ENCODE results near the gene AGPAT1. TPM values are rescaled to one million over a fixed set of nuclear protein-coding genes. Genes with fewer than 3 reads are reported as not detected.

AGPAT1 gene
- total and polyA plus RNA-seq, 10 of the 15 experiments (the other 5 are each of a cell fraction or from before 2014, with no cell fraction given) = 13.9 to 39.5 (median 24.7) TPM

DNA sequence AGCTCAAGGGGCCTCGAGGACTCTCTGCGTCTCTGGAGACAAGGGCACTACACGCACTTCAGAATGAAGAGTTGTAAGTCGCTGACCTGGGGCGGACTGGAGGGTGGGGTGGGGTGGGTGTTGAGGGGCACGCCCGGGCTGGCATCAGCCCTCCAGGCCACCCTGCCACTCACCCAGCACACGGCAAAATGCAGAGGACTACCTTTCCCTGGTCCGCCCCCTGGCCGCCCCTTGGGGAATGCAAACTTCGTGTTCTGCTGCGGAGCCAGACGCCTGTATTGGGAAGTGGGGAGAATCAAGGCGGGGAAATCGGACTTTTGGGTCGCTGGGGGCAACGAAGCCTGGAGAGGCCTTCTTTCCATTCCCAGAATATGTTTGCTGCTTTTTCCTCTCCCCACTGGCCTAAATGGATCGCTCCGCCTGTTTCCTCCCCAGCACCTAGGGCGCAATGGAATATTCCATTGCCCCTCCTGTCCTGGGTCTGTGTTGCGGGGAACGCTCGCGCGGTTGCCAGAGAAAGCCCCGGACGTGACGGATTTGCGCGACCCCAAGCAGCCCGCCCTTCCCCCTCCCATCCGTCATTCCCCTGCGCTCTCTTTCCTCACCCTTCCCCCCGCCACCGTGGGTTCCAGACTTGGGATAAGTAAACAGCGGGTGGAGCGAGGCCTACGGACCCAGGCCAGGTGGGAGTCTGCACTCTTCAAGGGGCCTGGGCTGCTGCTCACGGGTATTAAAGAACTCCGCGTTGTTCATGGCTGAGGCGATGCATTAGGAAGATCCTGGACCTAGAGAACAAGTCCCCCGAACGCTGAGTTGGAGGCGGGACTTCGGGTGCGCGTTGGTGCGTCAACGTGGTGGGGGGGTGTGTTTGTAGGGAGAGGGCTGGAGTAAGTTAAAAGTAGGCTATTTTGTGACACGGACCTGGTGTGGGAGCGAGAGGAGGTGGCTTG, 22.0 kb downstream of the AGPAT1 start, which contains the start of gene PPT2:
Gene PPT2, plus strand, starts transcription at position 578 of the 950 bp plus-strand sequence. CDS start 454 bp downstream, outside the sequence.
- H3K4me3 ChIP-seq = peak within 1 kb of the TSS; percentile 94
- peaks cover 0 to 8% of the 10 kb centered on the region in 2 experiments for H3K27me3 ChIP-seq (replicated peaks in 1 of 2; ENCODE audit: control insufficient read depth in 2 of 2, insufficient read depth in 2 of 2, low read length in 1 of 2)
- peak within 1 kb of the TSS; percentile 11; the same call in 1 of the 2 replicates for H3K27ac ChIP-seq (ENCODE audit: control insufficient read depth, insufficient read depth)
- ChIA-PET CTCF (interaction anchor here (1.0 to 1.2 kb wide), 4 partner anchors 8 to 42 kb away, joined by 4 to 7 read pairs (median 6); partner anchors contain the start of gene FKBPL), POLR2A (interaction anchor here (0.7 to 1.0 kb wide), 2 partner anchors 25 to 183 kb away, joined by 3 to 7 read pairs; partner anchors contain the start of gene ATF6B), SMC1A (ENCODE audit: uncharacterized antibody, unreplicated experiment) (interaction anchor here (1.0 to 1.1 kb wide), 2 partner anchors 35 to 42 kb away, joined by 4 to 5 read pairs; no protein-coding TSS in a partner anchor), RAD21 (ENCODE audit: unreplicated experiment) (interaction anchor here (1.0 to 1.3 kb wide), 2 partner anchors 35 to 42 kb away, joined by 4 to 5 read pairs; no protein-coding TSS in a partner anchor)
- BruUV-seq (replicated peaks) = TSS peak; percentile 87
- peak within 1 kb of the TSS; percentile 85 for H3K4me2 ChIP-seq (ENCODE audit: control insufficient read depth, insufficient read depth)
- no peaks in the 10 kb centered on the region; a peak in 2 of 4 replicates for H3K36me3 ChIP-seq (ENCODE audit: control insufficient read depth in 2 of 2, insufficient read depth in 2 of 2, low read length in 1 of 2)
- ATAC-seq (peak; percentile 79), FAIRE-seq (peak; percentile 27), DNase-seq (ENCODE audit: low read depth, low spot score) (no peak)
- H3K9me3 ChIP-seq (replicated peaks; ENCODE audit: control insufficient read depth, insufficient read depth, low read length) = no peaks in the 10 kb centered on the region; the same call in 2 of the 3 replicates
- H3K4me1 ChIP-seq (ENCODE audit: control insufficient read depth, insufficient read depth, low read length) = peaks cover 3% of the 10 kb centered on the region; the same call in 1 of the 2 replicates
- no peaks in the 10 kb centered on the region for H3K79me2 ChIP-seq (ENCODE audit: control insufficient read depth, insufficient read depth, low read length)
- in situ Hi-C loops (cut with MboI) (no loop called here), intact Hi-C loops (cut with micrococcal nuclease; ENCODE audit: unreplicated experiment) (loop anchor here (2.0 to 10.0 kb wide), 3 partner anchors 35 to 109 kb away; no protein-coding TSS in a partner anchor)
- H2AFZ ChIP-seq (ENCODE audit: control insufficient read depth, low read depth, low read length) = peak within 1 kb of the TSS; percentile 77
- H4K20me1 ChIP-seq (ENCODE audit: control insufficient read depth, insufficient read depth) = no peaks in the 10 kb centered on the region
- H3K9ac ChIP-seq (ENCODE audit: control insufficient read depth, insufficient read depth, low read length) = peak within 1 kb of the TSS; percentile 45
- 8% methylated on average over 45 of the region's 52 CpGs for WGBS (ENCODE audit: insufficient coverage, insufficient replicate concordance, low lambda C conversion rate, missing lambda C conversion rate)
- TF ChIP-seq SUZ12 (IDR thresholded peaks at IDR 0.05; ENCODE audit: unreplicated experiment) = no peak
- TF ChIP-seq YY1 (IDR thresholded peaks at IDR 0.05; ENCODE audit: low read depth, low read length) = 0 out of 2 replicates have a peak, but pooled peaks have one; percentile 12
- TF ChIP-seq, protein P1, sequence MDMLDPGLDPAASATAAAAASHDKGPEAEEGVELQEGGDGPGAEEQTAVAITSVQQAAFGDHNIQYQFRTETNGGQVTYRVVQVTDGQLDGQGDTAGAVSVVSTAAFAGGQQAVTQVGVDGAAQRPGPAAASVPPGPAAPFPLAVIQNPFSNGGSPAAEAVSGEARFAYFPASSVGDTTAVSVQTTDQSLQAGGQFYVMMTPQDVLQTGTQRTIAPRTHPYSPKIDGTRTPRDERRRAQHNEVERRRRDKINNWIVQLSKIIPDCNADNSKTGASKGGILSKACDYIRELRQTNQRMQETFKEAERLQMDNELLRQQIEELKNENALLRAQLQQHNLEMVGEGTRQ (IDR thresholded peaks at IDR 0.05; ENCODE audit: borderline replicate concordance, low read depth, low read length) = no peak
- TF ChIP-seq YBX1 (IDR thresholded peaks at IDR 0.05) = no peak
- TF ChIP-seq, protein P2, sequence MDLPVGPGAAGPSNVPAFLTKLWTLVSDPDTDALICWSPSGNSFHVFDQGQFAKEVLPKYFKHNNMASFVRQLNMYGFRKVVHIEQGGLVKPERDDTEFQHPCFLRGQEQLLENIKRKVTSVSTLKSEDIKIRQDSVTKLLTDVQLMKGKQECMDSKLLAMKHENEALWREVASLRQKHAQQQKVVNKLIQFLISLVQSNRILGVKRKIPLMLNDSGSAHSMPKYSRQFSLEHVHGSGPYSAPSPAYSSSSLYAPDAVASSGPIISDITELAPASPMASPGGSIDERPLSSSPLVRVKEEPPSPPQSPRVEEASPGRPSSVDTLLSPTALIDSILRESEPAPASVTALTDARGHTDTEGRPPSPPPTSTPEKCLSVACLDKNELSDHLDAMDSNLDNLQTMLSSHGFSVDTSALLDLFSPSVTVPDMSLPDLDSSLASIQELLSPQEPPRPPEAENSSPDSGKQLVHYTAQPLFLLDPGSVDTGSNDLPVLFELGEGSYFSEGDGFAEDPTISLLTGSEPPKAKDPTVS (IDR thresholded peaks at IDR 0.05; ENCODE audit: low read depth, low read length) = no peak
- no peak for TF ChIP-seq CBX5 (IDR thresholded peaks at IDR 0.05; ENCODE audit: low read depth)
- peak; percentile 21; the same call in 1 of the 2 replicates for TF ChIP-seq POLR2AphosphoS5 (IDR thresholded peaks at IDR 0.05; ENCODE audit: low read length)
- TF ChIP-seq TAF1 (IDR thresholded peaks at IDR 0.05; ENCODE audit: borderline replicate concordance, low read depth, low read length) = no peak
- TF ChIP-seq TCF7 (IDR thresholded peaks at IDR 0.05; ENCODE audit: borderline replicate concordance) = no peak
- TF ChIP-seq IKZF1 (conservative IDR thresholded peaks at IDR 0.05) = no peak; the same call in 1 of the 2 replicates
- peak in 1 of 2 experiments; percentile 68; a peak in 1 of 4 replicates for TF ChIP-seq SRF (IDR thresholded peaks at IDR 0.05; ENCODE audit: low read depth in 2 of 2, low read length in 2 of 2)
- 0 out of 2 replicates have a peak, but pooled peaks have one; percentile 20 for TF ChIP-seq GATAD2B (conservative IDR thresholded peaks at IDR 0.05; ENCODE audit: low read depth)
- TF ChIP-seq HDGF (IDR thresholded peaks at IDR 0.05) = no peak
- TF ChIP-seq CHD1 (IDR thresholded peaks at IDR 0.05; ENCODE audit: low read depth, low read length) = peak; percentile 96
- TF ChIP-seq MXI1 (IDR thresholded peaks at IDR 0.05; ENCODE audit: low read depth, low read length) = no peak
- TF ChIP-seq HCFC1 (IDR thresholded peaks at IDR 0.05; ENCODE audit: low read length) = peak; percentile 59; the same call in 1 of the 2 replicates
- TF ChIP-seq FOXK2 (IDR thresholded peaks at IDR 0.05) = peak; percentile 94
- no peak for TF ChIP-seq KAT2A (conservative IDR thresholded peaks at IDR 0.05; ENCODE audit: control insufficient read depth, low read depth, low read length)
- TF ChIP-seq NFYA (IDR thresholded peaks at IDR 0.05; ENCODE audit: borderline replicate concordance, low read depth, low read length) = no peak
- no peak for TF ChIP-seq NRF1 (conservative IDR thresholded peaks at IDR 0.05; ENCODE audit: low read depth, low read length)
- TF ChIP-seq ETV6 (conservative IDR thresholded peaks at IDR 0.05 in 1 of 2, IDR thresholded peaks at IDR 0.05 in 1 of 2; ENCODE audit: borderline replicate concordance in 1 of 2, low read depth in 1 of 2) = no peak
- peak; percentile 93 for TF ChIP-seq KLF5 (IDR thresholded peaks at IDR 0.05; ENCODE audit: partially characterized antibody)

Measured in GM12878 (cell line).